ENCODE measurements around the gene EXD1. TPM values are rescaled to one million over a fixed set of nuclear protein-coding genes. Genes with fewer than 3 reads are reported as not detected.

EXD1 gene
- total and polyA plus RNA-seq, 2 of the 13 experiments (the other 11 are each of a cell fraction or from before 2014, with no cell fraction given): not detected

GRCh38 chr15:41219381-41219780, 11.2 kb downstream of the EXD1 start:
- Histone ChIP-seq H3K27ac (ENCODE audit: extremely low read length, insufficient read depth, low read length) (no peak overlapping the region), H4K20me1 (ENCODE audit: insufficient read depth, low read length) (no peaks in the 10 kb centered on the region), H3K79me2 (ENCODE audit: insufficient read depth, low read length) (no peaks in the 10 kb centered on the region), H2AFZ (ENCODE audit: low read length) (no peak overlapping the region), H3K9me3 (ENCODE audit: low read length) (no peaks in the 10 kb centered on the region), H3K36me3 (replicated peaks in 1 of 2; ENCODE audit: control insufficient read depth in 1 of 2, insufficient read depth in 2 of 2, low read length in 2 of 2) (no peaks in the 10 kb centered on the region), H3K9ac (ENCODE audit: insufficient read depth, low read depth, low read length) (no peak overlapping the region), H3K4me2 (ENCODE audit: low read depth, low read length) (no peak overlapping the region), H3K4me1 (ENCODE audit: insufficient read depth, low read length) (peaks cover 6% of the 10 kb centered on the region; the same call in 1 of the 2 replicates), H3K27me3 (ENCODE audit: control insufficient read depth in 1 of 2, insufficient read depth in 2 of 2, low read length in 2 of 2) (peaks cover 0 to 8% of the 10 kb centered on the region in 2 experiments; a peak in 2 of 5 replicates), H3K4me3 (replicated peaks in 1 of 3; ENCODE audit: insufficient read depth in 1 of 3, low read depth in 2 of 3, low read length in 3 of 3) (no peak overlapping the region)
- no TSS peak for BruUV-seq (replicated peaks)
- no peak for FAIRE-seq
- 34% methylated on average over 3 of the region's 3 CpGs for WGBS (ENCODE audit: low lambda C conversion rate)
- intact Hi-C loops (cut with micrococcal nuclease; ENCODE audit: unreplicated experiment): no loop called here
- no peak for TF ChIP-seq TAF15 (IDR thresholded peaks at IDR 0.05; ENCODE audit: low read depth, low read length, poor library complexity, severe bottlenecking)
- no peak for TF ChIP-seq KLF12 (CRISPR knock-in tag; IDR thresholded peaks at IDR 0.05; ENCODE audit: borderline replicate concordance)
- TF ChIP-seq DRAP1 (CRISPR knock-in tag; IDR thresholded peaks at IDR 0.05): no peak
- TF ChIP-seq HNF4G (IDR thresholded peaks at IDR 0.05; ENCODE audit: borderline replicate concordance, low read depth, low read length): no peak
- no peak for TF ChIP-seq HNF4G (CRISPR knock-in tag; IDR thresholded peaks at IDR 0.05; ENCODE audit: borderline replicate concordance, low read depth)
- TF ChIP-seq NAIF1 (CRISPR knock-in tag; IDR thresholded peaks at IDR 0.05; ENCODE audit: borderline replicate concordance): no peak
- TF ChIP-seq ZNF792 (CRISPR knock-in tag; IDR thresholded peaks at IDR 0.05): no peak
- no peak for TF ChIP-seq NCOA2 (CRISPR knock-in tag; IDR thresholded peaks at IDR 0.05)
- TF ChIP-seq ZNF567 (CRISPR knock-in tag; IDR thresholded peaks at IDR 0.05; ENCODE audit: borderline replicate concordance): no peak
- no peak for TF ChIP-seq CBFB (CRISPR knock-in tag; IDR thresholded peaks at IDR 0.05)
- TF ChIP-seq KAT7 (CRISPR knock-in tag; IDR thresholded peaks at IDR 0.05; ENCODE audit: borderline replicate concordance): no peak
- TF ChIP-seq SMARCE1 (IDR thresholded peaks at IDR 0.05; ENCODE audit: borderline replicate concordance): no peak
- TF ChIP-seq GFI1 (CRISPR knock-in tag; IDR thresholded peaks at IDR 0.05; ENCODE audit: borderline replicate concordance): no peak
- TF ChIP-seq TGIF2 (CRISPR knock-in tag; IDR thresholded peaks at IDR 0.05): no peak
- TF ChIP-seq GMEB2 (CRISPR knock-in tag; IDR thresholded peaks at IDR 0.05; ENCODE audit: low read depth): no peak
- TF ChIP-seq ZNF687 (CRISPR knock-in tag; IDR thresholded peaks at IDR 0.05): no peak
- TF ChIP-seq MTF2 (CRISPR knock-in tag; IDR thresholded peaks at IDR 0.05; ENCODE audit: borderline replicate concordance): no peak
- no peak for TF ChIP-seq ZNF180 (CRISPR knock-in tag; IDR thresholded peaks at IDR 0.05; ENCODE audit: borderline replicate concordance, low read depth)
- no peak for TF ChIP-seq ZNF747 (CRISPR knock-in tag; IDR thresholded peaks at IDR 0.05; ENCODE audit: borderline replicate concordance)
- TF ChIP-seq ZNF720 (CRISPR knock-in tag; IDR thresholded peaks at IDR 0.05): no peak
- in situ Hi-C loops (cut with HindIII; ENCODE audit: extremely low pct_ligation_motif_present, low pct_unique_long_range_greater_than_20kb): no loop called here
- POLR2A ChIA-PET: interaction anchor here (0.6 kb wide), 1 partner anchor 172 kb away, joined by 5 read pairs; no protein-coding TSS in a partner anchor
- no peak for DNase-seq (ENCODE audit: low spot score)
- no peak for ATAC-seq
- CTCF ChIA-PET (ENCODE audit: low intra/inter-chr PET ratio, low total read pairs): no interaction called here

Measured in HepG2 (cell line).